NCI-H2171 (cell line): ENCODE results near the gene TAOK3.
"Not testable (repeated sequence)": the region's sequence is repeated elsewhere in the genome, so short reads cannot be mapped to it uniquely, and the experiment has no call there.

Experiments used
- DNase-seq: peaks from one replicate; lab custom pipeline; 2025; lab: John Stamatoyannopoulos, UW

The TAOK3 gene

DNA sequence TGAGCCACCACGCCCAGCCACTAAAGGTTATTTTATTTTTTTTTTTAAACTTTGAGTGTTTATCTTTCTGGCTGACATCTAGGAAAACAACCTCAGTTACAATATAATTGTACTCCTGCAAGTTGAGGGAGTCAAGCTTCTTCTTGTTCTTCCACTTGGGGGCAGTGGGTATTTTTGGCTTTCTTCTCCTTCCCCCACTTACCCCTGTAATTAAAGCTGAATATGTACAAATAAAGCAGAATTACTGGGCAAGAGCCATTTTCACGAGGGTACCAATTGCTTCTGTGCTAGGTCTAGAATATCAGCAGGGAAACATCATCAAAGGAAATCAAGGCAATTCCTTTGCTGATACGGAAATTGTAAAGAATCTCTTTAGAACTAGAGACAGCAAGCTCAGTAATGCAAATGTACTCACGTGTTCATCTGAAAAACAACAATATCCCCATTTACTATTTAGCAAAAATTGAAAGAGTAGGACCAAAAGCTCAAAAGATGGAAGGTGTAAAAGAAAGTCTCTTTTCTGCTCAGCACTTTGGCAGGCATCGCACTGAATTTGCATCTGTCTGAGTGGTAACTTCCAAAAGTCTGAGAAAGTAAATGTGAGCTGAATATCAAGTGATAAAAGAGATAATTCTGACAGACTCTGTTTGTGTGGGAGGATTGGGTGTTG is 72.8 kb downstream of the TAOK3 start:
- DNase-seq = no peak

DNA sequence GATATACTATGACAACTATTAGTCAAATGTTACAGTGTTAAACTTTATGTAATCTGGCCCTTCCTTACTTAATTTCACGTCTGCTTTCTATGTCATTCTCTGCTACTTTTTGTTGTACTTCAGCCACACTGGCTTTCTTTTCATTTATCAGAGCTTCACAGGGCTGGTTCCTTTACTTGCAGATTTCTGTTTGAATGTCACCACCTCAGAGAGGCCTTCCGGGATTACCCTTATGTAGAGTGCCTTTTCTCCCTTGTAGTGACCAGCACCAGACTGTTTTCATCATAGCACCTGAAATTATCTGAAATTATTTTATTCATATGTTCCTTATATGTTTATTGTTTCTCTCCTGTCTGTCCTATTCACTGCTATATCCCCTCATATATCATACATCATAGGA is 75.4 kb downstream of the TAOK3 start:
- no peak for DNase-seq

- no peak for DNase-seq
Observed at GRCh38 chr12:118292836-118293235, 79.9 kb downstream of the TAOK3 start.

DNA sequence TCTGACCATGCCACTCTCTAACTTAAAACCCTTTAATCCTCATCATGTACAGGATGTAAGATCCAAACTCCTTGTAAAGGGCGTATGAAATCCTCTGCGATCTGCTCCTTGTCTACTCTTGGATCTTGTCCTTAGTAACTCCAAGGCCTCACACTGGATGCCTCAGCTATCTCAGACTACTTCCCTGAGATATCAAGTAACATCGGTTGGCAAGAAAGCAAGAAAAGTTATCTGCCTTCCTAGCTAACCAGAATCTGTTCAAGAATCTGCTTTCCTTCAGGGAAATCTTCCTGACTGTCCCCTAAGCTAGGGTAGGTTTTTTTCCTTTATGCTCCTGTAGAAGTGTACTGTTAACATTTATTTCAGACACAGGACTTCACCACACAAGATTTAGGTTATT is 82.6 kb downstream of the TAOK3 start:
- DNase-seq = no peak

DNA sequence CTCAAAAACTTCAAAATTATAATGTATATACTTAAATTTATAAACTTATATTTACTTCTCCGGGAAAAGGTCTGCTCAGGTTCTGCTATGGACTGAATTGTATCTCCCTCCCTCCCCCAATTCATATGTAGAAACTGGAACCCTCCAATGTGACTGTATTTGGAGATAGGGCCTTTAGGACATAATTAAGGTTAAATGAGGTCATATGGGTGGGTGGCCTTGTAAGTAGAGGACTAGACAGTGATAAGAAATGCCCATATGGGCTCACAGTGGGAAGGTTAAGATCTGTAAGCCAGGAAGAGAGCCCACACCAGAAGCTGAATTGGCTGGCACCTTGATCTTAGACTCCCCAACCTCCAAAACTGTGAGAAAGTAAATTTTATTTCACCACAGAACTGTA is 84.5 kb downstream of the TAOK3 start:
- DNase-seq = no peak

DNA sequence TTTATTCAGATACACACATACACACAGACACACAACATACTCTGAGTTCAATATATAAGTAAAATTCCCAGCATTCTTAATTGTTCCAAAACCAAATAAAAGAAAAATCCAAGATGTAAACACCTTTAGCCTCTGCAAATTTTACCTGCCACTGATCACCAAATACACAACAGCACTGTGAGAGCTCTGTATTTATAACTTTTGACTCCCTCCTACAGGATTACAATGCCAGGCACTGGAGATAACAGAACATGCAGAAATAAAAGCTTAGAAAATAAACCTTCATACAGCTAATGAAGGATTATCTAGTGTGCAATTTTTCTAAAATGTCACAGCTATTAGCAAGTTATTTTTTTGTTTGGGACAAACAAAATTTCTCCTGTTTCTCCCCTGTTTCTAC is 85.0 kb downstream of the TAOK3 start:
- DNase-seq = no peak

GRCh38 chr12:118282767-118283166 is 89.9 kb downstream of the TAOK3 start:
- no peak for DNase-seq

DNA sequence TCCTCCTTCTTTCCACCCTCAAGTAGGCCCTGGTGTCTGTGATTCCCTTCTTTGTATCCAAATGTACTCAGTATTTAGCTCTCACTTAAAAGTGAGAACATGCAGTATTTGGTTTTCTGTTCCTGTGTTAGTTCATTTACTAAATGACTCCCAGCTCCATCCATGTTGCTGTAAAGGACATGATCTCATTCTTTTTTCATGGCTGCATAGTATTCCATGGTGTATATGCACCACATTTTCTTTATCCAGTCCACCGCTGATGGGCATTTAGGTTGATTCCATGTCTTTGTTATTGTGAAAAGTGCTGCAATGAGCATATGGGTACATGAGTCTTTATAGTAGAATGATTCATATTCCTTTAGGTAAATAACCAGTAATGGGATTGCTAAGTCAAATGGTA is 94.4 kb downstream of the TAOK3 start:
- not testable (repeated sequence) for DNase-seq

DNA sequence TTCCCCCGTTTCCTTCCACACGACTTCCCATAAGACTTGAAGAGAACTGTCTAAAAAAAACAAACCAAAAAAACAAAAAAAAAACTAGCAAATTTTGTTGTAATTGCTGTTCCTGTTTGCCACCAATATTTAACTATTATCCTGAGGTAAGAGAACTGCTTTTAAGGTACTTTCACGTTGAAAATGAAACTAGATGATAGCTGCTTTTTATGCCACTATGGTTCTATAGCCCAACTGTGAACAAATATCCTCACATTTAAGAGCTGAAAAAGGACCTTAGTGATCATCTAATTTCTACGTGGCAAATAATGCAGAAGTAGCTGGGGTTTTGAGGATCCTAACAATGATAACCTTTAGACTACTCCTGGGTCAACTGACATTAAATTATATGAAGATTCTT is 98.6 kb downstream of the TAOK3 start:
- DNase-seq = no peak

- DNase-seq = no peak
Observed at GRCh38 chr12:118271770-118272417, 100.8 kb downstream of the TAOK3 start.

DNA sequence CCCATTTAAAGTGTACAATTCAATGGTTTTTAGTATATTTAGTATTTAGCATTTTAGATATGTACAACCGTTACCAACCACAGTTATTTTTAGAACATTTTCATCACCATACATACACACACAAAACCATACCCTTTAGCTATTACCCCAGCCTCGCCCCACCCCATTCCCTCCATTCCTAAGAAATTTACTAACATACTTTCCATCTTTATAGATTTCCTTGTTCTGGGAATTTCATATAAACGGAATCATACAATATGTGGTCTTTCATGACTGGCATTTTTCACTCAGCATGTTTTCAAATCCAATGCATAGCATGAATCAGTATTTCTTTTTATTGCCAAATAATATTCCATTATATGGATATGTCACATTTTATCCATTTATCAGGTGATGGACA is 101.5 kb downstream of the TAOK3 start:
- no peak for DNase-seq

- no peak for DNase-seq
Observed at GRCh38 chr12:118269806-118270205, 102.9 kb downstream of the TAOK3 start.

GRCh38 chr12:118259079-118259478 is 113.6 kb downstream of the TAOK3 start:
- DNase-seq = no peak

GRCh38 chr12:118256352-118256751 is 116.4 kb downstream of the TAOK3 start:
- no peak for DNase-seq

- no peak for DNase-seq
Observed at GRCh38 chr12:118249547-118249946, 123.2 kb downstream of the TAOK3 start.

- not testable (repeated sequence) for DNase-seq
Observed at GRCh38 chr12:118245886-118246285, 126.8 kb downstream of the TAOK3 start.

DNA sequence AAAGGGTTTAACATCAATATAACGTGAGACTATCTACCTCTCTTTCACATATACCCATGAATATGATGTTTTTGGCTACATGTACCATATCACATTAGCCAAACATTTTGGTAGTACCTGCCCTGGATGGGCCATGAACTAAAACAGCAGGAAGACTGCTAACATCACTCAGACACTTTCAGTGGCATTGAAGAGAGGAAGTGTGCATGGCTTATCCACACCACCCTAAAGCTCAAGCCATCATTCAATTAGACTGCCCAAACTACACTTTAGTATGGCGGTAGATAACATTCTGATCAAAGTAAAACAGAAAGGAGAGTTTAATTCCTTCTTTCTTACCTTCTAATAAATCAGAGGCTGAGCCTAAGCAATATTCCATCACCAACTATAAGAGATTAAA is 133.8 kb downstream of the TAOK3 start:
- no peak for DNase-seq

- DNase-seq = no peak
Observed at GRCh38 chr12:118237908-118238307, 134.8 kb downstream of the TAOK3 start.

DNA sequence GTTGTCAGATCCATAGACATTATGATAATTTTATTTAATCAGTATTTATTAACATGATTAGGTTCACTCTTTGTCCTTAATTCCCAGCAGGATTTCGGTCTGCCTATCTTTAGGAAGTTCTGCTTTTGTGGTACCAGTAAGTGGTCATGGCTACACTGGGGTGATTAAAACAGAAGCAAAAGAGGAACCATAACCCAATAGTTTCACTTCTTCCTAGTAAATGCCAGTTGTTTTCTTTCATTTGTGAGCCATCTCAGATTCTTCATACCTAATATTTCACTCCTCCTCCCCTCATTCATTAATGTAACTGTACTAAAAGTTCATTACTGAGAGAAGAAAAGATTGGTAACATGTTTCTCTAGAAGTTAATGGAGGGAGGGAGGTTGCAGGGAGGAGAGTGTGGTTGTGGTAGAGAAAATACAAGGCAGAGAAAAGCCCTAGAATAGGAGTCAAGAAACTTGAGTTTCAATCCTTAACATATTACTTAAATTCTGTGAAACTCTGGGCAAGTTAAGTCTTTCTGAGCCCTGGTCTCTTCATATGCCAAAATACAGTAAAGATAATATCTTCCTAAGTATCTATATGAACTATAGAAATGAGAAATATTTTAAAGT is 135.5 kb downstream of the TAOK3 start:
- DNase-seq = no peak

GRCh38 chr12:118220702-118221101 is 152.0 kb downstream of the TAOK3 start:
- DNase-seq = no peak

DNA sequence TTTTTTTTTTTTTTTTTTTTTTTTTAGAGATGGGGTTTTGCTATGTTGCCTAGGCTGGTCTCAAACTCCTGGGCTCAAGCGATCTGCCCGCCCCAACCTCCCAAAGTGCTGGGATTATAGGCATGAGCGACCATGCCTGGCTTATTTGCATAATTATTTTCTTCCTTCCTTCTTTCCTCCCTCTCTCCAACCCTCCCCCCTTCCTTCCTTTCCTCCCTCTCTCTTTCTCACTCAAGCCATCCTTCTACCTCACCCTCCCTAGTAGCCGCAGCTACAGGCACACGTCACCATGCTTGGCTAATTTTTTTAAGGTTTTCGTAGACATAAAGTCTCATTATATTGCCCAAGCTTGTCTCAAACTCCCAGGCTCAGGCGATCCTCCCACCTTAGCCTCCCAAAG is 152.9 kb downstream of the TAOK3 start:
- no peak for DNase-seq

DNA sequence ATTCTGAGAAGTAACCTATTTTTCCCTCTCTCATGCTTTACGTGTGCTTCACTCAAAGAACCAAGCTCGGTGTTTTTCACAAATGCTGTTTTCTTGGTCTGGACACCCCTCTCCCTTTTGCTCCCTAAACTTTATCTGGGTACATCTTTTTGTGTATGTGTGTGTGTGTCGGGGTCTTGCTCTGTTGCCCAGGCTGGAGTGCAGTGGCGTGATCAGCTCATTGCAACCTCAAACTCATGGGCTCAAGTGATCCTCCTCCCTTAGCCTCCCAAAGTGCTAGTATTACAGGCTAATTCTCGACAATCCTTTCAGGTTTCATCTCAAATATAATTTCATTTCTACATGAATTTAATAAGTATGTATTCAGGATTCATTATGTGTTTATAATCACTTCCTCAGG is 153.6 kb downstream of the TAOK3 start:
- no peak for DNase-seq

DNA sequence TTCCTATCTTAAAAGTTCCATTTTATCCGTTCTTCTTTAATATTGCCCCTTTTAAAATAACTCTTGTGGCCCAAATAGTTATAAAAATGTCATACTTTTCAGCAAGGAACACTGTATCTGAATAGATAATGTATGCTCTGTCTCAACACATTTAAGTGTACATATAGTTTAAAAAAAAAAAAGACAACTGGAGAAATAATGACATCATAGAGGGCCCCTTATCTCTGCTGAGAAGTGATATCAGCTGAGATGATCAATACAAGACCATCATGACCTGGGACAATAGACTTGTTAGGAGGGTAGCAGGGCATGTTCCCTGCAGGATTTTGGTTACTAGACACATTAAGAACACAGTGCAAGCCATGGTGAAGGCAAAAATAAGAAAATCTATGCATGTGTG is 159.3 kb downstream of the TAOK3 start:
- DNase-seq = no peak

GRCh38 chr12:118212606-118213005 is 160.1 kb downstream of the TAOK3 start:
- no peak for DNase-seq
